SKM-1 treated with dmso at 0.1 percent for 144 hours (cell line): ENCODE measurements around the gene OGFOD1.

Experiments used
- DNase-seq: peaks from one replicate; lab custom pipeline; 2025; ENCODE audit not compliant: unreplicated experiment; lab: John Stamatoyannopoulos, UW

OGFOD1 gene

GRCh38 chr16:56450986-56451752, at the start of gene OGFOD1, which contains the start of gene NUDT21:
Gene OGFOD1, plus strand, starts transcription at chr16:56451554. Its CDS starts 59 bp downstream, at chr16:56451613.
Gene NUDT21, minus strand, starts transcription at chr16:56451332. Its CDS starts 130 bp downstream, at chr16:56451202.
- peak; percentile 99 for DNase-seq

DNA sequence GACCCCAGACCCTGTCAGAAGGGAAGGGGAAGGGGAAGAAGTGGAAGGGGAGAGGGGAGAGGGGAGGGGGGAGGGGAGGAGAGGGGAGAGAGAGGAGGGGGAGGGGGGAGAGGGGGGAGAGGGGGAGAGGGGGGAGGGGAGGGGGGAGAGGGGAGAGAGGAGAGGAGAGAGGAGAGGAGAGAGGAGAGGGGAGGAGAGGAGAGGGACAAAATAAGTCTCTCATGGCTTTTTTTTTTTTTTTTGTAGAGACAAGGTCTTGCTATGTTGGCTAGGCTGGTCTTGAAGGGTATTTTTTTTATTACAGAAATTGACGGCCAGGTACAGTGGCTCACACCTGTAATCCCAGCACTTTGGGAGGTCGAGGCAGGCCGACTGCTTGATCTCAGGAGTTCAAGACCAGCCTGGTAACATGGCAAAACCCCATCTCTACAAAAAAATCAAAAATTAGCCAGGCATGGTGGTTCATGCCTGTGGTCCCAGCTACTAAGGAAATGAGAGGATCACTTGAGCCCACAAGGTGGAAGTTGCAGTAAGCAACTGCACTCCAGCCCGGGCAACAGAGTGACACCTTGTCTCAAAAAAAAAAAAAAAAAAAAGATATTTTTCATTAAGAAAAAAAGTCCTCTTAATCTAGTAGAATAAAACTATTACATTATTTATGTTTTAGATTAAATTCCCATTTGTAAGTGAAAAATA, 45.2 kb upstream of the OGFOD1 start:
- DNase-seq: no peak

GRCh38 chr16:56408379-56409098, 42.8 kb upstream of the OGFOD1 start:
- no peak for DNase-seq

DNA sequence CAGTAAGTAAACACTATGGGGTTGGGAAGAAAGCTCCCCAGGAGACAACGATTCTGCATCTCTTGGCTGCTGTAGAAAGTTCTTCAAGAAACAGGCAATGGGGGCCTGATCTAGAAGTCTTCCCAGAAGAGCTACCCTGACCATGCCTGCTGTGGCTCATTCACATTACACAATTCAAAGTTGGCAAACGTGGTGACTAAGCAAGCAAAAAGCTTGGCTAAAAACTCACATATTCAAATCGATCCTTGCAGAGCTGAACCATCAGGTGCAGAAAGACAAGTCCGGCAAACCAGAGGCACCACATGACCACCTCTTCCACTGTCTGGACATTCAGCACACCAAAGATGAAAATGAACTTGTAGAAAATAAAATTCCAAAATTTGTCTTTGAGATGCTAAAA, 42.2 kb upstream of the OGFOD1 start:
- DNase-seq: no peak

DNA sequence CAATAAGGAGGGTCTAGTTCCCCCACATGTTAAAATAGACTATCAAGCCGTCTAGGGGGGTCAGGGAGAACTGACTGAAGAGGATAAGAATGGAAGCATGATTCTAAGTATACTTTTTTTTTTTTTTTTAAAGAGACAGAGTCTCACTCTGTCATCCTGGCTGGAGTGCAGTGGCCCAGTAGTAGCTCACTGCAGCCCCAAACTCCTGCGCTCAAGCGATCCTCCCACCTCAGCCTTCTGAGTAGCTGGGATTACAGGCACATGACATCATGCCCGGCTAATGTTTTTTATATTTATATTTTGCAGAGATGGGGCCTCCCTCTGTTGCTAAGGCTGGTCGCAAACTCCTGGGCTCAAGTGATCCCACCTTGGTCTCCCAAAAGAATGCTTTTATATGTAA, 40.2 kb upstream of the OGFOD1 start:
- no peak for DNase-seq

DNA sequence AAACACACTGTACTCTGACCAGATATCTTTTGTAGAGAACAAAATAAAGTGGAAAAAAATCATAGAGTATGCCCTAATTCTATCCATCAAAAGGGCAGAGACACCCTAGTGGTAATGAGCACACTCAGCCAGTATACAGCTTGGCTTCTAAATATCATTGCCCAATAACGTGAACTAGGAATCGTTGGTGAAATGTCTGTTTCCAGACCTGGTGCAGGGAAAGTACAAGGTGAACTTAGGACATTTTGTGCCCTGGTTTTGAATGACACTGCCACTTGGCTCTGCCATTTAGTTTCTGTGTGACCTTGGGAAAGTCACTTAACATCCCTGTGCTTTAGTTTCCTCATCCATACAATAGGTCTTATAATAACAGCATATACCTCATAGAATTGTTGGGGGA, 39.7 kb upstream of the OGFOD1 start:
- no peak for DNase-seq

- no peak for DNase-seq
Observed at GRCh38 chr16:56413381-56413780, 38.0 kb upstream of the OGFOD1 start.

GRCh38 chr16:56414366-56414765, 37.0 kb upstream of the OGFOD1 start:
- DNase-seq: no peak

DNA sequence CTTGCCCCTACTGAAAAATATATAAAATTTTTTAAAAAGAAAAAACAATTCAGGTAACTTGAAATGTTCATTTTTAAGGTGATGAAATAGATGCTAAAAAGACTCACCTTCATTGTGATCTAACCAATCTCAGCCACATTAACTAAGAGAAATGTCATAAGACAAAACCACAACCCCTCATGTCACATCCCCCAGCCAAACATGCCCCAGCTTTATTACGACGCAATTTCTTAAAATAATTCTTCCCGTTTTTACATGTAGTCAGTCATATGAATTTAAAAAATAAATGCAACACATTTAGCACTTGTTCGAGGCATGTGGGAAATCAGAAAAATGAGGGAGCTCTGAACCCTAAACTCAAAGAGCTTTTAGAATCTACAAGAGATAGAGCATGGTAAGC, 35.5 kb upstream of the OGFOD1 start:
- DNase-seq: no peak

- no peak for DNase-seq
Observed at GRCh38 chr16:56417138-56417537, 34.2 kb upstream of the OGFOD1 start.

DNA sequence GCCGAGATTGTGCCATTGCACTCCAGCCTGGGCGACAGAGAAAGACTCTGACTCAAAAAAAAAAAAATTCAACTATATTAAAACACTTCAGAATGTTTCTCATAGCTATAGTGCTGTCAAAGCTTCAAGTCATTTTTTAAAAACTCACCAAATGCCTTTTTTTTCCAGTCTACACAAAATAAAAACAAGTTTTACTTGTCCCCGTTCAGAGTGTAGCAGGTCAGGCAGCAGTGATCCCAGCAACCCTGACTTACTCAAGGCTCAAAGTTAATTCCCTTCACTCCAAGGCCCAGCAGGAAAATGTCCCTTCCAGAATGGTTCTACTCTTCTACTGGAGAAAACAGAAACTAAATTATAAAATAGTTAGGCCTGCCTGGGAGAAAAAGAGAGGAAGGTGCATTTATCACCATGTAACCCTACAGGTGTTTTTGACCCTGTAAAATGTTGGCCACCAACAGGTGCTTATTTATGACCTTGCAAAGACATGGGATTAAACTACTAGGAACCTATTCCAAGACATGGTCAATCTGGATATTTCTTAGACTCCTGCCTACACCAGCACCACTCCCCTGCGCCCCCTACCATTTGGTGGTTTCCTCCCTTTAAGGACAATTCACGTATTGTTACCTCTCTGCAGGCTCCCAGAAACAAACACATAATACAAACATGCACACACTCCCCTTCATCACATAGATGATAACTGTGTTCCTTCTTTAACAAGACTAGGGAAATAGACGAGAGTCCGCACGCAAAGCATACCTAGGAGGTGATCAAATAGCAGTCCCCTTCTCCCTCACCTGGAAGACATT, 31.4 kb upstream of the OGFOD1 start:
- no peak for DNase-seq

GRCh38 chr16:56420613-56421012, 30.7 kb upstream of the OGFOD1 start:
- DNase-seq: no peak

DNA sequence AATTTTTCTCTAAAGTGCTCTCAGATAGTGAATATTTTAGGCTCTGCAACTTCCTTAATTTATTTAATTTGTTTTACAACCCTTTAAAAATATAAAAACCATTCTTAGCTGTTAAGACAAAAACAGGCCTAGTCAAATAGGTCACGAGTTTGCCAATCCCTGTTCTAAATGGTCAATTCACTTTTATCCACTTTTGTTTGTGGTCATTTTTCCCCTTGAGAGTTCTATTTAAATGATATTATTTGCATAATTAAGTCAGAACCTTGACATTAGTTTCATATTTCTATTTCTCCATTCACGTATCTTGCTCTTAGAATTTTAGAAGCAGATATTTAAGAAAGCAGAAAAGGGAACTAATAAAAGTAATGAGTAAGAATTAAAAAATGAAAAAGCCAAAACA, 30.0 kb upstream of the OGFOD1 start:
- no peak for DNase-seq

DNA sequence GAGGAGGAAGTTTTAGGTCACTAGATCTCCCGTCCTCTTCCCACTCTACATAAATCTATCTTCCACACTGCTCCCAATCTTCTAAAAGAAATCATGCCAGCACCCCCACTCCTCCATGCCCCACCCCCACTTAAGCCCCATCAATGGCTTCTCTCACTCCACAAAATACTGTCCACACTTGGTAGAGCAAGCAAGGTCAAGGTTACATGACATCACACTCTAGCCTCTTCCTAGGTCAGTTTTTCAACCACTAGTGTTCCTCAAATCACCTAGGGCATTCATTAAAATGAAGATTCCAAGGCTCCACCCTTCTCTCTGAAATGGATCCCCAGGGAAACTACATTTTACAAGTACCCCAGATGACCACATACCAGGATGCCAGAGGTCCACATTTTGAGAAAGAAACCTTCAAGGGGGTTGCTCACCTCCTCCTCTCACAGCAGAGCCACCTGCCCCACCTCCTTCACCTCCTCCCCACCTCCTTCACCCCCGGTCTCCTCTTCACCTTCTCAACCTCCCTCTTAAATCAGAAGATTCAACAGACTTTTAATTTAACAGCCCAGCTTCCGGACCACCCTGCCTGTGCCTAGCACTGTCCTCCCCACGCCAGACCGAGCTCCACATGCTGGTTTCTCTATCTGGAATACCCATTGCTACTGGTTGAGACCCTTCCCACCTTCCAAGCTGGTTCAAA, 29.2 kb upstream of the OGFOD1 start:
- no peak for DNase-seq

DNA sequence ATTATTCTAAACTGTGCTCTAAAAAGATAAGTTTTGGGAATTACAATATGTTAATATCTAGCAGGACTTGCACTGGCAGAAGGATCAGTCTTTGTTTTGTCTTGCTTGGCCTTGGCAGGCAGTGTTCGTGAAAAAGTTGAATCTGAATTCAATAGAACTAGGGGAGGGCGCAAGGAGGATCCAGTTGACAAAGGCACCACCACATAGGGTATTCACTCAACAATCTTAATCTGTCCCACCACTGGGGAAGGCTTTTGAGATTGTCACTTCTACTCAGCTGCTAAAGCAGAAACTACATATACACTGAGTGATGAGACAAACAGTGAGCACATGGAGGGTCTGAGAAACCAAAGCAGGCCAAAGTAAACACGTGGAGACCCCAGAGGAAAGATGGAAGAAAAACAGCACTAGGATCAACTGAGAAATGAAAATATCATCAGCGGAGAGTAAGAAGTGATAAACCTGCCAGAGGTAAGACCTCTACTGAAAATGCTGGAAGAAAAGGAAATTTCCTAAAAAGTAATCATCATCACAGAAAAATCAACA, 28.4 kb upstream of the OGFOD1 start:
- DNase-seq: no peak

- peak; percentile 46 for DNase-seq
Observed at GRCh38 chr16:56423584-56424403, 27.6 kb upstream of the OGFOD1 start.

GRCh38 chr16:56424404-56424764, 27.0 kb upstream of the OGFOD1 start:
- no peak for DNase-seq

GRCh38 chr16:56424791-56425438, 26.4 kb upstream of the OGFOD1 start:
- DNase-seq: no peak

DNA sequence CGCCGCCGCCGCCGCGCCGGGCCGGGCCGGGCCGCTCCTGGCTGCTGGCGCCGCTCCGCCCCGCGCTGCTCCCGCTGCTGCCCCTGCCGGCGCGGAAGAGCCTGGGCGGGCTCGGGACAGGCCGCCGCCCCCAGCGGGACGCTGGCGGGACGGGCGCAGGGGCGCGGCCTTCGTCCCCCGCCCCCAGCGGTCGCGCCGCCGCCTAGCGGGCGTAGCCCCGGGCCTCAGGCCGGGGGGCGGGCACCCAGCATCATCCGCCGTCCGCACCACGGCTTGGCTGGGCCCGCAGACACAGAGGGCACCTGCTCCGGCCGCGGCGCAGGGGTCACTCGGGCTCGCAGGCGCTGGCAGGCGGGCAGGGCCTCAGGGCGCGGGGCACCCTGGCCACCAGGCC, 25.9 kb upstream of the OGFOD1 start, which contains the start of gene AMFR:
Gene AMFR (minus strand): TSS at position 107 of the 394 bp plus-strand sequence. CDS start 218 bp downstream, outside the sequence.
- peak; percentile 54 for DNase-seq
